ENCODE results near the gene ZMIZ1.

Gene ZMIZ1

DNA sequence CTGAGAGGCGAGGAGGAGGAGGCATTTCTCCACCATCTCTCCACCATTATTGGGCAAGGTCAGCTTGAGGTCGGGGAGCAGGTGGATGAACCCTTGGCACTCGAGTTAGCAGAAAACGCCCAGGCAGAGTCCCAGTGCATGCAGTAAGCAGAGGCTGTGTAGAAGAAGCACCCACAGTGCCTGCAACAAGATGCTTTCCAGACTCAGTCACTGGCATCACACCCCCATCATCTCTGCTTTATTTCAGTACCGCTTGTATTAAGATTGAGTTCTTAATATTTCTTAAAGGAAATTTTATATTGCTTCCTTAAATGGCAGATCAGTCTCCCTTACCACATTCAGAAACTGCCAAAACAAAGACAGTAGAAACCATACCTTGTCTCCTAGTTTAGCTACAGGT lies 156.2 kb downstream of the ZMIZ1 start:
- no peak for DNase-seq (ENCODE audit: low read depth in 3 of 3, low spot score in 1 of 3)

- DNase-seq (ENCODE audit: low read depth in 3 of 3, low spot score in 1 of 3), result no peak
Observed at GRCh38 chr10:79226391-79227245, 157.9 kb downstream of the ZMIZ1 start.

- no peak for DNase-seq (ENCODE audit: low read depth in 3 of 3, low spot score in 1 of 3)
Observed at GRCh38 chr10:79229071-79229541, 160.3 kb downstream of the ZMIZ1 start.

DNA sequence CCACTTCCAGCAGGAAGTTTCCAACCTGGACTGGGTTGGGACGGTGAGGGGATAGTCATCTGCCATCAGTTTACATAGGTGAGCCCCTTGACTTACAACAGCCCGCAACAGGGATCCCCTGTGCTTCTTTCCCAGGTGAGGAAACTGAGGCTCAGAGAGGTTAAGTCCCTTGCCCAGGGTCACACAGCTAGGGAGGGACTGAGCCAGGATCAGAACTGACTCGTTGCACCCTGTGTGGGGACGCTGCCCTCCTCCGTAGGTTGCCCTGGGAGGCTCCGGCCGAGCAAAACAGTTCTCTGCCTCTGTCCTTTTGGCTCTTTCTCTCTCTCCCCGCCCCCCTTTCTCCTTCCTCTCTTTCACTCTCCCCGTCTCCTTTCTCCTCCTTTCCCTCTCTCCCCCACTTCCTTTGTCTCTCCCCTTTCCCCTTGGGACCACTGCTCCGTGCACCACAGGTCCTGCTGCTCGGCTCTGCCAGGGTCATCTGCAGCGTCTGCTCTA lies 161.1 kb downstream of the ZMIZ1 start:
- DNase-seq (ENCODE audit: low read depth in 3 of 3, low spot score in 1 of 3), result no peak

DNA sequence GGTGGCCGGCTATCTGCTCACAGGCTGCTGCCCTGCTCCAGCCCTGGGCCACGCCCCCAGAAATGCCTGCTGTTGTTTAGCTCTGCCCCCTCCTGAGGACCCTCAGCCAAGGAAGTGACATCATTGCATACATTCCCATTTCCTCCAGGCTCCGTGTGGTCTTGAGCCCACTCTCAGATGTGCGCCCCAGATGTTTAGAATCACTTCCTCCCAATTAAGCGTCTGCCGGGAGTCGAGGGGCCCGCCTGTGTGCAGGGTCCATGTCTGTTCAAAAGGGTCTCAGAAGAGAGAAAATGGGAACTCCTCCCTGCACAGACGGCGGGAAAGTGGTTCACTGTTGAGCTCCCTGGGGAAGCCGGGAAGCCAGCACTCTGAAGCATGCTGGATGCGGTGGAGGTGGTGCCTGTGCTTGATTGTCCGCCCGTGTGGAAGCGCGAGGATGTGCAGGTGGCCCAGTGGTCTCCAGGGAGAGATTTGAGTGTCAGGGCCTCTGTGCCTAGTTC lies 161.6 kb downstream of the ZMIZ1 start:
- DNase-seq (ENCODE audit: low read depth in 3 of 3, low spot score in 1 of 3), result no peak

- no peak for DNase-seq (ENCODE audit: low read depth in 3 of 3, low spot score in 1 of 3)
Observed at GRCh38 chr10:79230850-79231249, 162.1 kb downstream of the ZMIZ1 start.

- DNase-seq (ENCODE audit: low read depth in 3 of 3, low spot score in 1 of 3), result no peak
Observed at GRCh38 chr10:79231908-79232307, 163.1 kb downstream of the ZMIZ1 start.

GRCh38 chr10:79232864-79233263 lies 164.1 kb downstream of the ZMIZ1 start:
- no peak for DNase-seq (ENCODE audit: low read depth in 3 of 3, low spot score in 1 of 3)

DNA sequence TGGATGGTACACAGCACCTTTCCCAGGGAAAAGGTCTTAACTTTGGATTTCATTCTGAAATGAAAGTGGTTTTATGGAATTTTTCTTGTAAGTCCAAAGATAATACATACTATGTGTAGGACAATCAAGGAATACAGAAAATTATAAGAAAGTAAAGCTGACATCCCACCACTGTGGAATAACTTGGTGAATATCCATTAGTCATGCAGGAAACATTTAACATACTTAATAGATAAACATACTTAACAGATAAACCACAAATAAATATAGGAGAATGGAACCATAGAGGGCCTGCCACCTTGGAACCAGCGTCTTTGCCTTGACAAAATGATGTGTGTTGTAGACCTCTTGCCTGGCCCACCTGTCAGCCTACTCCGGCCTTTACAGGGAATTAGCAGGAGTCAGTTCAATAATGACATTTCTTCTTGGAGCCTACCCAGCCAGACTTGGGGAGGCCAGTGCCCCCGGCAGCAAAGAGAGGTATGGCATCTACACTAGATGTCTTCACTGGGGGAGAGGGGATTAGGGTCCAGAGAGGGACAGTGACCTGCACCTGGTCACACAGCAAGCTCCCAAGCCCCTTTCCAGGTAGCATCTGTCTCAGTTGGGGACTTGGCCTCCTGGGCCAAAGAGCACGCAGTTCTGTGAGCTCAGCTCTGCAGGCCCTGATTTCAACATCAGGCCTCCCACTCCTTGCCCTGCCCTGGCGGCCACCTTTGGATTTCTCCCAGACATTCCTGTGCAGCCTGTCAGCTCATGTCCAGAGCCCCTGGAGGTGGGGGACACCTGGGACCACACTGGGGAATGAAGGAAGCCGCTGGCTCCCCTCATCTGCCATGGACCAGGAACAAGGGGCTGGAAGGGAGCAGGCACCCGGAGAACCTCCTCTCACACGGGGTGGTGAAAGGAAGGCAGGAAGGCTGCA lies 165.9 kb downstream of the ZMIZ1 start:
- no peak for DNase-seq (ENCODE audit: low read depth in 3 of 3, low spot score in 1 of 3)

DNA sequence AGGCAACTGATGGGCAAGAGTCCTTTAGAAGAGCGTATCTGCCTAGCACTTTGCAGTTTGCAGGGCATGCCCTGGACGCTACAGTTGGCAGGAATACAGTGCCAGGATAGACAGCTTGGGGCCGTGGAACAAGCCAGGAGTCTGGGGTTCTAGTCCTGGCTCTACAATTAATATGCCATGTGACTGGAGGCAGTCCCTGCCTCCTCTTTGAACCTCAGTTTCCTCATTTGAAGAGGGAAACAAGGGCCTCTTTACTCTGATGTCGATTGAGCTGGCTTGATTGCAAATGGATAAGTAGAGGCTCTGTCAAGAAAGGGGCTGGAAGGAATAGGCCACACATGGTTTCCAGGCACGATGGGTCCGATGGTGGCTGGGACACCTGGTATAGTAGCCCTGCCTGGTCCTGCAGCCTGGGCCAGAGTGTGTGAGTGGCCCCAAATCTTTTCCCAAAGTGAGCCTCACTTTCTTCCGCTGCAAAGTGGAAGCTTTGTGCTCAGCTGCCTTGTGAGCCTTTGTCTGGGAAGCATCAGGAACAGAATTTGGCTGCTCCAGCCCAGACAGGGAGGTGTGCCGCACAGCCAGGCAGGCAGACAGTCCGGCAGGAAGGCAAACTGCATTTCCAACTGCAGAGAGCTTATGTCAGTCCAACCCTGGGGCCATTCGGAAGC lies 167.1 kb downstream of the ZMIZ1 start:
- DNase-seq (ENCODE audit: low read depth in 3 of 3, low spot score in 1 of 3), result no peak

- no peak for DNase-seq (ENCODE audit: low read depth in 3 of 3, low spot score in 1 of 3)
Observed at GRCh38 chr10:79236433-79236765, 167.6 kb downstream of the ZMIZ1 start.

DNA sequence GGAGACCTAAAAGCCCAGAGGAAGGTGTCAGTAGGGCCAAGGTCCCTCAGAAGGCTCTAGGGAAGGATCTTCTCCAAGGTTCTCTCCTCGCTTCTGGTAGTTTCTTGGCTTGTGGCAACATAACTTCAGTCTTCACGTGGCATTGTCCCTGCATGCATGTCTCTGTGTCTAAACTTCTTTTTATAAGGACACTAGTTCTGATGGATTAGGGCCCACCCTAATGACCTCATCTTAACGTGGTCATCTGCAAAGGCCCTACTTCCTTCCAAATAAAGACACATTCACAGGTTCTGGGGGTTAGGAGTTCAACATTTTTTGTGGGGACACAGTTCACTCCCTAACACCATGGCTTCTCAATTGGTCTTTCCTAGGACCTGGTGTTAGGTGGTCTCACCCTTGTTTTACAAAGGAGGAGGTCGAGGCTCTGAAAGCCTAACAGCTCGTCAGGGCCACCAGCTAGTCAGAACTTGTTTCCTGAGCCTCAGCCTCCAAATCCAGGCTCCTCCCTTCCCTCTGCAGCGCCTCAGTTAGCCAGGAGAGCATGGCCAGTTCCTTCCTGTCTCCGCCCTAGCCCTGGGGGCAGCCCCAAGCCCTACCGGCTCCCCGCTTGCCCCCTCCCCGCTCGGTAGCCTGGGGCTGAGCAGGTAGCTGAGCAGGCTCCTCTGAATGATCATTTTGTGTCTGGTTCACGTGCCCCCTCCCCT lies 168.8 kb downstream of the ZMIZ1 start:
- no peak for DNase-seq (ENCODE audit: low read depth in 3 of 3, low spot score in 1 of 3)

- DNase-seq (ENCODE audit: low read depth in 3 of 3, low spot score in 1 of 3), result no peak
Observed at GRCh38 chr10:79238158-79238520, 169.4 kb downstream of the ZMIZ1 start.

DNA sequence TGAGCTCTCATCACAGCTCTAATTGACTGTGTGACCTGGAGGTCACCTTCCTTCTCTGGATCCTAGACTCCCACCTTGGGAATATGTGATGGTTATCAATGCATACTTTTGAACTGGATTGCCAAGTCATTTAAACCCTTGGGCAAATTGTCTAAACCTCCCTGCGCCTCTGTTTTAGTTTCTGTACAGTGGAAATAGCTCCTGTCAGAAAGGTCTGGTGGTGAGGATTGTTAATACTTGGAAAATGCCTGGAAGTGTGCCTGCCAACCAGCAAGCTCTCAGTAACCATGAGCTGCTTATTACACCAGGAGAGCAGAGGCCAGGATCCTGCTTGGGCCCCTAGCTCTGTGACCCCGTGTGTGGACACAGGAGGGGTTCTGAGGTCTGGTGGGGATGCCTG lies 169.8 kb downstream of the ZMIZ1 start:
- DNase-seq (ENCODE audit: low read depth in 3 of 3, low spot score in 1 of 3), result no peak

DNA sequence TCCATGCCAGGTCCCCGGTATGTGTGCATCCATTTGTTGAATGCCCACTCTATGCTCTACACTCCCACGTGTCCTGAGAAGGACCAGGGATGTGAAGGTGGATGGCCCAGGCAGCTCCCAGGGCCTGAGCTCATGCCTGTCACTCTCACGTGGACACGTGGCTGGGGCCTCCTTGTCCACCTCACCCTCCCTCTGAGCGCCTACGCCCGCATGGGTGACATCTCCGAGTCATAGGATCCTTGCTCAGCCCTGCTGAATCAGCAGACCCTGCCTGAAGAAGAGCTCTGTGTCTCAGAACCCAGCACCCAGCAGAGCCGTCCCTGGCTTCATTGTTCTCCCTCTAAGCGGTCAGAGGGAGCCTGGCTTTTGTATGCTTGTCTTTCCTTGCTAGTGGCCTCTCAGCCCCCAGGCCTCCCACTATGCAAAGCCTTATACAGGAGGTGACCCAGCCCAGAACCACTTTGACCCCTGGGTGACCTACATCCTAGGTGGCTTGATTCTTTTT lies 170.6 kb downstream of the ZMIZ1 start:
- DNase-seq (ENCODE audit: low read depth in 3 of 3, low spot score in 1 of 3), result no peak

- no peak for DNase-seq (ENCODE audit: low read depth in 3 of 3, low spot score in 1 of 3)
Observed at GRCh38 chr10:79239924-79240581, 171.3 kb downstream of the ZMIZ1 start.

GRCh38 chr10:79241629-79241989 lies 172.8 kb downstream of the ZMIZ1 start:
- no peak for DNase-seq (ENCODE audit: low read depth in 3 of 3, low spot score in 1 of 3)

- DNase-seq (ENCODE audit: low read depth in 3 of 3, low spot score in 1 of 3), result peak in 1 of 3 donors; percentile 42
Observed at GRCh38 chr10:79241990-79242619, 173.3 kb downstream of the ZMIZ1 start.

- peak in 1 of 3 donors; percentile 40 for DNase-seq (ENCODE audit: low read depth in 3 of 3, low spot score in 1 of 3)
Observed at GRCh38 chr10:79242620-79243152, 173.9 kb downstream of the ZMIZ1 start.
